A549 (cell line): ENCODE data around the gene SPATA12. TPM values are rescaled to one million over a fixed set of nuclear protein-coding genes. Genes with fewer than 3 reads are reported as not detected.

Experiments used
- ATAC-seq, 2 experiments: fragments of 200-7000 bp in 1 of 2; fragments of >200 bp in 1 of 2; cut with Nextera tagmentation in 1 of 2; cut with Tn5 transposase in 1 of 2; 3 replicates each; pipeline versions ENCODE4 v1.8.0 to v1.9.1; 2018 to 2020; ENCODE audit warnings: mild to moderate bottlenecking in 1 of 2, moderate library complexity in 1 of 2
- CTCF ChIA-PET: fragments of 300-600 bp; sonication (Branson Sonifier 250); formaldehyde crosslinking; extraction: SDS; loops from one replicate; lab custom pipeline; 2021; ENCODE audit warnings: antibody characterized with exemption, inconsistent platforms; lab: Yijun Ruan, JAX
- POLR2A ChIA-PET: fragments of 350-600 bp; formaldehyde crosslinking; extraction: SDS; loops from one replicate; lab custom pipeline; 2021; ENCODE audit warnings: antibody characterized with exemption, inconsistent platforms; lab: Yijun Ruan, JAX
- DNase-seq, 2 experiments: peaks; one replicate each; pipeline versions ENCODE4 v3.0.0 to v3.0.0-alpha.2; 2011 to 2016; ENCODE audit warnings: low read depth in 1 of 2, low spot score in 1 of 2
- FAIRE-seq: peaks from 2 replicates; lab custom pipeline; 2011; peaks lifted over from hg19 to GRCh38; lab: Jason Lieb, UNC
- H3K27ac ChIP-seq, 2 experiments: fragments of >200 bp; sonication (Bioruptor Twin); formaldehyde crosslinking; 3 replicates each; pipeline ENCODE4 v1.5.1; 2016 to 2017
- H3K4me1 ChIP-seq: fragments of >200 bp; sonication (Bioruptor Twin); formaldehyde crosslinking; 3 replicates; pipeline ENCODE4 v1.6.1; 2016
- H3K4me2 ChIP-seq: fragments of >200 bp; sonication (Bioruptor Twin); formaldehyde crosslinking; 3 replicates; pipeline ENCODE4 v1.6.1; 2016
- H3K4me3 ChIP-seq: fragments of >200 bp; sonication (Bioruptor Twin); formaldehyde crosslinking; 3 replicates; pipeline ENCODE4 v1.5.1; 2016
- H3K9me3 ChIP-seq: fragments of >200 bp; sonication (Bioruptor Twin); formaldehyde crosslinking; 3 replicates; pipeline ENCODE4 v1.6.1; 2016
- ATOH8 ChIP-seq: fragments of 250-450 bp; sonication (Bioruptor Pico); IDR thresholded peaks from 2 replicates; pipeline ENCODE4 v1.5.0; 2020; ENCODE audit warnings: low read depth, mild to moderate bottlenecking, moderate library complexity
- BCL3 ChIP-seq: fragments of >200 bp; sonication (Bioruptor Twin); formaldehyde crosslinking; IDR thresholded peaks from 3 replicates; pipeline ENCODE4 v1.6.1; 2016
- CEBPB ChIP-seq, 2 experiments: fragments of >200 bp in 1 of 2; sonication (Bioruptor Twin) in 1 of 2; formaldehyde crosslinking in 1 of 2; IDR thresholded peaks; 2 replicates each; pipeline ENCODE4 v1.6.1; 2012 to 2016
- CHD2 ChIP-seq: fragments of 150-350 bp; IDR thresholded peaks from 2 replicates; pipeline ENCODE4 v1.6.1; 2014; ENCODE audit warnings: low read length; ENCODE audit not compliant: partially characterized antibody
- ELK1 ChIP-seq: fragments of 150-350 bp; IDR thresholded peaks from 2 replicates; pipeline ENCODE4 v1.6.1; 2014; ENCODE audit warnings: low read depth, mild to moderate bottlenecking, low read length
- EP300 ChIP-seq, 2 experiments: fragments of >200 bp; sonication (Bioruptor Twin); formaldehyde crosslinking; IDR thresholded peaks; 2 replicates in 1 of 2; 3 replicates in 1 of 2; pipeline ENCODE4 v1.6.1; 2016 to 2017
- HES2 ChIP-seq: fragments of >200 bp; sonication (Bioruptor Twin); formaldehyde crosslinking; IDR thresholded peaks from 2 replicates; pipeline ENCODE4 v1.6.1; 2016
- HEYL ChIP-seq: fragments of 250-450 bp; sonication (Bioruptor Pico); IDR thresholded peaks from 2 replicates; pipeline ENCODE4 v1.8.0; 2021; ENCODE audit warnings: mild to moderate bottlenecking, moderate library complexity
- HMGXB4 ChIP-seq: fragments of 250-450 bp; sonication (Bioruptor Pico); IDR thresholded peaks from 2 replicates; pipeline ENCODE4 v1.5.0; 2021; ENCODE audit warnings: mild to moderate bottlenecking, moderate library complexity, borderline replicate concordance
- HOXB5 ChIP-seq: fragments of 250-450 bp; sonication (Bioruptor Pico); IDR thresholded peaks from 2 replicates; pipeline ENCODE4 v1.5.0; 2020; ENCODE audit warnings: mild to moderate bottlenecking, moderate library complexity
- MAX ChIP-seq: IDR thresholded peaks from 2 replicates; pipeline ENCODE4 v1.6.1; 2012
- NR3C1 ChIP-seq: fragments of >200 bp; sonication (Bioruptor Twin); formaldehyde crosslinking; IDR thresholded peaks from 3 replicates; pipeline ENCODE4 v1.6.1; 2017
- PHF8 ChIP-seq: fragments of 200-600 bp; sonication (generic); IDR thresholded peaks from 2 replicates; pipeline ENCODE4 v1.6.1; 2016; ENCODE audit warnings: low read depth, mild to moderate bottlenecking, antibody characterized with exemption, moderate library complexity, borderline replicate concordance
- POLR2AphosphoS2 ChIP-seq: conservative IDR thresholded peaks from 2 replicates; pipeline ENCODE4 v1.6.1; 2012; ENCODE audit warnings: low read length, improper control_type of control experiment, inconsistent platforms
- RAD21 ChIP-seq, 2 experiments: fragments of >200 bp in 1 of 2; sonication (Bioruptor Twin) in 1 of 2; formaldehyde crosslinking in 1 of 2; IDR thresholded peaks in 1 of 2; conservative IDR thresholded peaks in 1 of 2; 2 replicates in 1 of 2; 3 replicates in 1 of 2; pipeline ENCODE4 v1.6.1; 2012 to 2018; ENCODE audit warnings: inconsistent platforms in 1 of 2
- RCOR1 ChIP-seq: fragments of 150-350 bp; IDR thresholded peaks from 2 replicates; pipeline ENCODE4 v1.6.1; 2014; ENCODE audit warnings: antibody characterized with exemption, low read length, low read depth
- REST ChIP-seq: fragments of 200-600 bp; sonication (generic); IDR thresholded peaks from 2 replicates; pipeline ENCODE4 v1.6.1; 2016; ENCODE audit warnings: antibody characterized with exemption, mild to moderate bottlenecking, moderate library complexity
- RNF2 ChIP-seq: fragments of 200-600 bp; sonication (generic); IDR thresholded peaks from 2 replicates; pipeline ENCODE4 v1.6.1; 2016; ENCODE audit warnings: low read depth, mild to moderate bottlenecking, antibody characterized with exemption, moderate library complexity, borderline replicate concordance
- ZFP36 ChIP-seq: fragments of 450-650 bp; IDR thresholded peaks from 2 replicates; pipeline ENCODE4 v1.6.1; 2014; ENCODE audit warnings: borderline replicate concordance; ENCODE audit not compliant: partially characterized antibody
- ZNF302 ChIP-seq: fragments of 250-450 bp; sonication (Bioruptor Pico); IDR thresholded peaks from 2 replicates; pipeline ENCODE4 v1.9.0; 2021; ENCODE audit warnings: inconsistent platforms, mild to moderate bottlenecking, moderate library complexity
- ZSCAN20 ChIP-seq: fragments of 250-450 bp; sonication (Bioruptor Pico); IDR thresholded peaks from 2 replicates; pipeline ENCODE4 v1.8.0; 2022; ENCODE audit warnings: mild to moderate bottlenecking, moderate library complexity
- WGBS: methylation state at CpG from one replicate; pipeline ENCODE4 v1.1.6; 2017; ENCODE audit errors: missing lambda C conversion rate; 5-methylcytosine and 5-hydroxymethylcytosine counted together
- polyA plus RNA-seq, 4 experiments: library from polyadenylated mRNA; depleted of rRNA in 3 of 4; stranded (reverse); fragments of >200 nt; fragmentation: RNase III in 1 of 4; extraction: RNeasy Plus Mini Kit Qiagen cat#74134 plus additional on column Dnase treatment in 1 of 4; gene quantifications; 2 replicates in 3 of 4; 3 replicates in 1 of 4; pipeline ENCODE4 v1.2.3, GENCODE V29; 2011 to 2017

SPATA12 gene
- polyA plus RNA-seq, 2 of the 4 experiments (the other 2 are of a cell fraction) = 0.17 to 0.18 TPM

- ChIA-PET POLR2A (no interaction called here), CTCF (interaction anchor here (1.0 to 1.8 kb wide), 2 partner anchors 19 to 118 kb away, joined by 3 to 5 read pairs; no protein-coding TSS in a partner anchor)
- ATAC-seq (no peak), FAIRE-seq (no peak), DNase-seq (no peak)
- WGBS = 94% methylated on average over 9 of the region's 9 CpGs
- Histone ChIP-seq H3K9me3 (no peaks in the 10 kb centered on the region), H3K4me1 (no peaks in the 10 kb centered on the region; the same call in 2 of the 3 replicates), H3K27ac (no peak overlapping the region), H3K4me3 (no peak overlapping the region), H3K4me2 (no peak overlapping the region)
- TF ChIP-seq EP300 (IDR thresholded peaks at IDR 0.05) = no peak
- TF ChIP-seq BCL3 = no peak
- TF ChIP-seq HOXB5 (CRISPR knock-in tag) = no peak
- no peak for TF ChIP-seq ATOH8
- TF ChIP-seq HMGXB4 = no peak
- TF ChIP-seq ZNF302 (CRISPR knock-in tag) = no peak
- TF ChIP-seq CHD2 = no peak
- TF ChIP-seq REST = no peak
- TF ChIP-seq MAX = no peak
- TF ChIP-seq RAD21 (conservative IDR thresholded peaks at IDR 0.05 in 1 of 2, IDR thresholded peaks at IDR 0.05 in 1 of 2) = no peak
- TF ChIP-seq HEYL (CRISPR knock-in tag) = no peak
- TF ChIP-seq HES2 = no peak
- TF ChIP-seq ELK1 = no peak
- no peak for TF ChIP-seq NR3C1
These were observed 45.1 kb downstream of the SPATA12 start for GRCh38 chr3:57105585-57105984.

GRCh38 chr3:57108684-57109083 is 48.2 kb downstream of the SPATA12 start:
- no peak for TF ChIP-seq NR3C1
- TF ChIP-seq RNF2 = no peak
- no peak for TF ChIP-seq RCOR1
- no peak for TF ChIP-seq ZSCAN20
- no peak for TF ChIP-seq MAX
- no peak for TF ChIP-seq CEBPB (IDR thresholded peaks at IDR 0.05)
- no peak for TF ChIP-seq PHF8
- TF ChIP-seq POLR2AphosphoS2 = no peak
- TF ChIP-seq ZFP36 = no peak
- Histone ChIP-seq H3K9me3 (no peaks in the 10 kb centered on the region), H3K4me2 (no peak overlapping the region), H3K4me1 (no peaks in the 10 kb centered on the region; the same call in 2 of the 3 replicates), H3K4me3 (no peak overlapping the region), H3K27ac (no peak overlapping the region)
- 91% methylated on average over 8 of the region's 8 CpGs for WGBS
- ChIA-PET CTCF (interaction anchor here (0.6 kb wide), 1 partner anchor 10 kb away, joined by 3 read pairs; no protein-coding TSS in a partner anchor), POLR2A (no interaction called here)
- FAIRE-seq (no peak), ATAC-seq (no peak), DNase-seq (no peak)
